Head of caudate nucleus (tissue), 42 donors: ENCODE data around the gene CTNND1.

Source experiments
- DNase-seq, 42 donors: peaks; one replicate each; pipeline versions ENCODE4 v3.0.0 to v3.0.0-alpha.2; 2020 to 2021; ENCODE audit warnings: mixed read lengths in 7 of 42
- intact Hi-C: fragments of 100-400 bp; cut with DNase I; formaldehyde crosslinking; loops from one replicate; pipeline ENCODE4 v1.15.0; 2022

CTNND1 gene

GRCh38 chr11:57751676-57752253, 9.8 kb upstream of the CTNND1 start, which contains the start of gene BTBD18:
Gene BTBD18 (minus strand): TSS chr11:57751819. CDS start chr11:57751188, 631 bp downstream.
- intact Hi-C loops = no loop called here
- DNase-seq = peak in 14 of 42 donors; percentile 11 to 66 (median 36)

- intact Hi-C loops = no loop called here
These were observed 8.6 kb upstream of the CTNND1 start for GRCh38 chr11:57752954-57753353.

GRCh38 chr11:57758174-57758573, 3.4 kb upstream of the CTNND1 start:
- no peak for DNase-seq
- intact Hi-C loops = no loop called here

More at GRCh38 chr11:57752954-57753353, 8.6 kb upstream of the CTNND1 start:
- no peak for DNase-seq

GRCh38 chr11:57762235-57762861, 746 bp downstream of the CTNND1 start:
- peak in 12 of 42 donors; percentile 13 to 58 (median 32) for DNase-seq
- intact Hi-C loops = no loop called here

- intact Hi-C loops = no loop called here
- peak in 2 of 42 donors; percentile 21 to 35 for DNase-seq
These were observed 2.0 kb downstream of the CTNND1 start for GRCh38 chr11:57763568-57763967.

- DNase-seq = no peak
- intact Hi-C loops = no loop called here
These were observed 2.4 kb downstream of the CTNND1 start for GRCh38 chr11:57764021-57764420.

- intact Hi-C loops = no loop called here
- no peak for DNase-seq
These were observed 3.0 kb downstream of the CTNND1 start for GRCh38 chr11:57764566-57764965.

GRCh38 chr11:57764972-57765371, 3.4 kb downstream of the CTNND1 start:
- intact Hi-C loops = no loop called here
- DNase-seq = no peak

- DNase-seq = no peak
- intact Hi-C loops = no loop called here
These were observed 9.2 kb downstream of the CTNND1 start for GRCh38 chr11:57770793-57771192.

- DNase-seq = no peak
- intact Hi-C loops = no loop called here
These were observed 9.8 kb downstream of the CTNND1 start for GRCh38 chr11:57771365-57771764.

GRCh38 chr11:57772562-57772961, 11.0 kb downstream of the CTNND1 start:
- no peak for DNase-seq
- intact Hi-C loops = no loop called here

GRCh38 chr11:57773026-57773598, 11.5 kb downstream of the CTNND1 start:
- DNase-seq = no peak
- intact Hi-C loops = no loop called here

GRCh38 chr11:57775491-57775890, 13.9 kb downstream of the CTNND1 start:
- DNase-seq = no peak
- intact Hi-C loops = no loop called here

- DNase-seq = no peak
- intact Hi-C loops = no loop called here
These were observed 14.5 kb downstream of the CTNND1 start for GRCh38 chr11:57776031-57776521.

GRCh38 chr11:57776577-57777210, 15.1 kb downstream of the CTNND1 start:
- intact Hi-C loops = no loop called here
- DNase-seq = peak in 9 of 42 donors; percentile 16 to 74 (median 51)

GRCh38 chr11:57777969-57778317, 16.3 kb downstream of the CTNND1 start:
- intact Hi-C loops = no loop called here
- DNase-seq = no peak

- intact Hi-C loops = no loop called here
These were observed 16.9 kb downstream of the CTNND1 start for GRCh38 chr11:57778318-57779037.

GRCh38 chr11:57779276-57779675, 17.7 kb downstream of the CTNND1 start:
- intact Hi-C loops = no loop called here

More at GRCh38 chr11:57778318-57779037, 16.9 kb downstream of the CTNND1 start:
- peak; percentile 41 to 90 (median 77) for DNase-seq

GRCh38 chr11:57781529-57781943, 19.9 kb downstream of the CTNND1 start:
- no peak for DNase-seq
- intact Hi-C loops = no loop called here

More at GRCh38 chr11:57779276-57779675, 17.7 kb downstream of the CTNND1 start:
- DNase-seq = peak in 32 of 42 donors; percentile 29 to 82 (median 58)
